GM19395 (cell line): ENCODE data around the gene IGSF23.
"Not testable (repeated sequence)": the region's sequence is repeated elsewhere in the genome, so short reads cannot be mapped to it uniquely, and the experiment has no call there.

ENCODE experiments used
- ATAC-seq: cut with Tn5 transposase; IDR thresholded peaks from one replicate; pipeline ENCODE4 v1.9.1; 2021; ENCODE audit warnings: mild to moderate bottlenecking, moderate library complexity; ENCODE audit not compliant: unreplicated experiment

The IGSF23 gene

GRCh38 chr19:44662691-44663385 lies 49.5 kb downstream of the IGSF23 start:
- no peak for ATAC-seq

DNA sequence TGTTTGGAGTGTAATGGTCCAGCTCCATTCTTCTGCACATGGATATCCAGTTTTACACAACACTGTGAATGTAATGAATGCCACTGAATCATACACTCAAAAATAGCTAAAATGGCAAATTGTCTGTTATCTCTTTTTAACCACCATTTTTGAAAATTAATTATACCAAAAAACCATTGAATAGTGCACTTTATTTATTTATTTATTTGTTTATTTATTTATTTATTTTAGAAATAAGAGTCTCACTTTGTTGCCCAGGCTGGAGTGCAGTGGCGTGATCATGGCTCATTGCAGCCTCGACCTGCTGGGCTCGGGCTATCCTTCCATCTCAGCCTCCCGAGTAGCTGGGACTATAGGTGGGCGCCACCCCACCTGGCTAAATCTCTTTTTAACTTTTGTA lies 50.6 kb downstream of the IGSF23 start:
- ATAC-seq, result no peak

DNA sequence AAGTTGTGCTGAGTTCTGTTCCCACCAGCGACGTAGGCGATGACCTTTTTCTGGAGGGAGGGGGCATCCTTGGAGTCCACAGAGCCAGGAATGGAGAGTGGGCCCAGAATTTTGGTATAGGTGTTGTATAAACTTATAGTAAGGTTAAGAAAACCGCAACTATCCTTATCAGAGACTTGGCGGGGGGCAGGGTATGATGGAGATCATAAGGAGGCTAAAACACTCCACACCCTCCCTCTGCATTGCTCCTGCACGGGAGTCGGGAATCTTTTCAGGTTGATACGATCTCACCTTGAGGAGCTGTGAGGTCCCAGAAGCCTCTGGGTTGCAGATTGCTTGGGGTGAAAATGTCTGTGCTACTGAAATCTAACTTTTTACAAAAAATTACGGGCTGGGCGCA lies 51.6 kb downstream of the IGSF23 start:
- no peak for ATAC-seq

DNA sequence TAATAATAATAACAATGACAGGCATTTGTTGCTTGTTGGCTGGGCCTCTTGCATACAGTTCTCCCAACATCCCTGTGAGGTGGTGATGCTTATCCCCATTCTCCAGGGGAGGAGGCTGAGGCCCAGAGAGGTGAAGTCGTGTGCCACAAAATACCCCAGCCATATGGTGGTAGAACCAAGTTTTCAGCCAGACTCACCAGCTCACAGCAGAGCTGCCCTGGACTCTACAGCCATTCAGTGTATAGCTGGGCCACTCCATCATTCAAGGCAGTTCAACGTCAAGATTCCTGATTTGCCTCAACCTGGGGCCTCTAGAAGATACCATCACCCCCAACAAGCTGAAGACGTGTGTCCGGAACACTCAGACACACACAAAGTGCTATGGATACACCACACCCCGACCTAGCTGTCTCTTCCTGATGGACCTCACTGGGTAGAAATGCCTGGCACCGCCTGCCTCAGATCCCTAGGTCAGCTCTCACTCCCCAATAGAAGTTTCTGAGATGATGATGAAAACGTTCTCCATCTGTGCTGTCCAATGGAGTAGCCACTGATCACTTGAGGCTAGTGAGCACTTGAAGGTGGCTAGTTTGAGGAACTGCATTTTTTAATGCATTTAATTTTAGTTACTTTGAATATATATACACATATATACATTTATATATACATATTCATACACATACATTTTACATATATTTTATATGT lies 53.6 kb downstream of the IGSF23 start:
- no peak for ATAC-seq

DNA sequence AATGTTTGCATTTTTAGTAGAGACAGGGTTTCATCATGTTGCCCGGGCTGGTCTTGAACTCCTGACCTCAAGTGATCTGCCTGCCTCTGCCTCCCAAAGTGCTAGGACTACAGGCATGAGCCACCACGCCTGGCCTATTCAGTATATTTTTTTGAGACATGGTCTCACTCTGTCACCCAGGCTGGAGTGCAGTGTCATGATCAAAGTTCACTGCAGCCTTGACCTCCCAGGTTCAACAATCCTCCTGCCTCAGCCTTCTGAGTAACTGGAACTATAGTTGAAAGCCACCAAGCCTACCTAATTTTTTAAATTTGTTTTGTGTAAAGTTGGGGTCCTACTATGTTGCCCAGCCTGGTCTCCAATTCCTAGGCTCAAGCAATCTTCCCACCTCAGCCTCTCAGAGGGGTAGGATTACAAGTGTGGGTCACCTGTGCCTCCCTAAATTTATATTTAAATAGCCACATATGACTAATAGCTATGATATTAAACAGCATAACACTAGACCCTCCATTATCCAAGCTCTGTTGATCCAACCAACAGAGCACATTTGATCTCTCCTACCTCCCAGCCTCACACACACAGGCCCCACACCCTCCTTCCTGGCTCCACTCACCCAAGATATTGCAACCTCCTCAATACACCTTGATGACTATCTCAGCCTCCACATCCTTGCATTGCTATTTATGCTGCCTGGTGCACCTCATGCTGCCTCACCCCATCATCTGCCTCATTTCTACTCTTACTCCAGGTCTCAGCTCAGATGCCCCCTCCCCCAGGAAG lies 55.8 kb downstream of the IGSF23 start:
- ATAC-seq, result no peak

- not testable (repeated sequence) for ATAC-seq
These were observed 56.7 kb downstream of the IGSF23 start for GRCh38 chr19:44670027-44670426.

DNA sequence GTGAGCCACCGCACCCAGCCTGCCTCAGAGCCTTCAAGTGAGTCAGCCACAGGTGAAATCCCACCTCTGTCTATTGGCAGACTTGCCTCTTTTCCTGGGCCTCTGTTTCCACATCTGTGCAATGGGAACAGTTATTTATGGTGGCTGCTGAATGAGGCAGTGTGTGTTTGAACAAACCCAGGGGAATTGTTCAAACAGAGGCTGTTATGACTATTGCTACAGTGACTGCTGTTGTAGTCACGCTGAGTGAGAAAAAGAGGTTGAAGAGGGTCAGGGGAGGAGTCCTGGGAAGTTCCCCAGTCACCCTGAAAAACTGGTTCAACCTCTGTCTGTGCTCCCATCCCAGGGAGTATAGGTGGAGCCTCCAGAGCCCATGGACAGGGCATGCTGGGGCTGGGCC lies 58.0 kb downstream of the IGSF23 start, which contains the start of gene CEACAM19:
Gene CEACAM19, plus strand, starts transcription at position 83 of the 400 bp plus-strand sequence. CDS start 450 bp downstream, outside the sequence.
- ATAC-seq, result no peak

GRCh38 chr19:44672226-44672625 lies 58.9 kb downstream of the IGSF23 start:
- no peak for ATAC-seq

GRCh38 chr19:44673510-44673909 lies 60.1 kb downstream of the IGSF23 start:
- no peak for ATAC-seq

- ATAC-seq, result no peak
These were observed 62.2 kb downstream of the IGSF23 start for GRCh38 chr19:44675521-44675920.

- no peak for ATAC-seq
These were observed 63.9 kb downstream of the IGSF23 start for GRCh38 chr19:44677019-44677811.

DNA sequence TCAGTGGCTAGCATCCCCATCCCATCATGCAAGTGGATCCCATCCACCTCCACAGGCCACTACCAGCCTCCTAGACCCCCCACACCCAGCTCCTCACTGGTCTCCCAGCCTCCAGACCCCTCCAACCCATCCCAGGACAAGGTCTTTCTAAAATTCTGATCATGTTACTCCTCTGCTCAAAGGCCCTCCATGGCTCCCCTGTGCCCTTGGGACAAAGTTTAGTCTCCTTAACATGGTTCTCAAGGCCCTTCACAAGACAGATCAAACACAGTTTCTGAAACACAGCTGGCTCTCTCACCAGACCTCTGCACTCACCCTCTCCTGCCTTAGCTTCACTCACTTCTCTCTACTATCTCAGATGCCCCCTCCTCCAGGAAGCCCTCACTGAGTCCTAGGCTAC lies 67.2 kb downstream of the IGSF23 start:
- no peak for ATAC-seq

DNA sequence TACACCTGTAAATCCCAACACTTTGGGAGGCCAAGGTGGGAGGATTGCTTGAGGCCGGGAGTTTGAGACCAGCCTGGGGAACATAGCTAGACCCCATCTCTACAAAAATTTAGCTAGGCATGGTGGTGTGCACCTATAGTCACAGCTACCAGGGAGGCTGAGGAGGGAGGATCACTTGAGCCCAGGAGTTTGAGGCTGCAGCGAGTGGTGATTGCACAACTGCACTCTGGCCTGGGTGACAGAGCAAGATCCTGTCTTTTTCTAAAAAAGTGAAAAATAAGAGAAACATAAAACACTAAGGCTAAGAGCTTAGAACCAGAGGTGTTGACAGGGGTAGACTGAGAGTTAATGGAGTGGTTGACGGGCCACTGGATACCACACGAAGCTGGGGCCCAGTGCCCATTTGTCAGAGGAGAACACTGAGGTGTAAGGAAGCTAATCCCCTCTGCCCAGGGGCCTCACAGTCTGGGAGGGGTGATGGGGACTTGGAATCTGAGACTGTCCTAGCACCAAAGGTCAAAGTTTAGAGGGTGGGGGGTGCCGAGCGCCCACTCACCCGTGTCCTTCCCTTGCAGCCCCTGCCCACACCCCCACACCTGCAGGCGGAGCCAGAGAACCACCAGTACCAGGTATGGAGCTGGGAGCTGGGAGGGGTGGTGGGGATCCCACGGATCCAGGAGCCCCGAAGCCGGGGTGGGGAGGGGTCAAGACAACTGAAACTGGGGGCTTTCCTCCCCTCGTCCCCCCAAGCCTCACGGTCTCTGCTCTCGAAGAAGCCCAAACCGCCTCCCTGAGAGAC lies 68.8 kb downstream of the IGSF23 start:
- no peak for ATAC-seq

DNA sequence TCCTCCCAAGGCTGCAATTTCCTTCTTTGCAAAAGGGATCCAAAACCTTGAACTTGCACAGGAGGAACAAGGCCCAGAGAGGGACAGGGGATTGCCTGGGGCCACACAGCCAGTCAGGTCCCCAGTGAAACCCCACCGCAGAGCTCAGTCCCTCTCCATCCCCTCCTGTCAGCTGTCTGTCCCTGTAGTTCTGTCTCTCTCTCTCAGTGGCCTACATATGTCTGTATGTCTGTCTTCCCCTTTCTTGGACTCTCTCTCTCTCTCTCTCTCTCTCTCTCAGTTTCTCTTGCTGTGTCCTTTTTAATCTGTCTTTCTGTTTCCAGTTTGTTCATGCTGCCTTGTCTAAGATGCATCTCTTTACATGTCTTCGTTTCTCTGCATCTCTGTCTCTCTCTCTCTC lies 69.4 kb downstream of the IGSF23 start:
- no peak for ATAC-seq

- ATAC-seq, result no peak
These were observed 70.3 kb downstream of the IGSF23 start for GRCh38 chr19:44683434-44684210.

GRCh38 chr19:44684396-44684795 lies 71.0 kb downstream of the IGSF23 start:
- ATAC-seq, result not testable (repeated sequence)

DNA sequence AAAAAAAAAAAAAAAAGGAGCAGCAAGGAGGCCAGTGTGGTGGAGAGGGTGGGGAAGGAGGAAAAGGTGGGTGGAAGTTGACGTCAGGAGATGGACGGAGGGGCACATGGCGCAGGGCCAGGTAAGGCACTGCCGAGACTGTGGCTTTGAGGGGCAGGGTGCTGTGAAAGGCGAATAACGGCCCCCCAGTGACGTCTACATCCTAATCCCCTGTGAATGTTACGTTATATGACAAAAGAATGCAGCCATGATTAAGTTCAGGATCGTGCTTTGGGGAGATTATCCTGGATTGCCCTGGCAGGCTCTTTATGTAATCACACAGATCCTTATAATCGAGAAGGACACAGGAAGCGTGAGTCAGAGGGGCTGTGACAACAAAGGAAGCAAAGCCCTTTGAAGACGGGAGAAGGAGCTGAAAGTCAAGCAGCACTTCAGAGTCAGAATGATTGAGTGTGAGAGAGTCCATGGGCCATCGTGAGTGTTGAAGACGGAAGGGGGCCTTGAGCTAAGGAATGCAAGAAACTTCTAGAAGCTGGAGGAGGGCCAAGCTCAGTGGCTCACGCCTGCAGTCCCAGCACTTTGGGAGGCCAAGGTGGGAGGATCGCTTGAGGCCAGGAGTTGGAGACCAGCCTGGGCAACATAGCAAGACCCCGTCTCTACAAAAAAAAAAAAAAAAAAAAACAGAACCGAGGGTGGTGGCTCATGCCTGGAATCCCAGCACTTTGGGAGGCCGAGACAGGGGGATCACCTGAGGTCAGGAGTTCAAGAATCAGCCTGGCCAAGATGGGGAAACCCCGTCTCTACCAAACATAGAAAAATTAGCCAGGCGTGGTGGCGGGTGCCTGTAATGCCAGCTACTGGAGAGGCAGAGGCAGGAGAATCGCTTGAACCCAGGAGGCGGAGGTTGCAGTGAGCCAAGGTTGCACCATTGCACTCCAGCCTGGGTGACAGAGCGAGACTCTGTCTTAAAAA lies 71.8 kb downstream of the IGSF23 start:
- no peak for ATAC-seq

- ATAC-seq, result no peak
These were observed 72.5 kb downstream of the IGSF23 start for GRCh38 chr19:44685877-44686276.
